ENCODE measurements around the gene SLFN5. TPM values are rescaled to one million over a fixed set of nuclear protein-coding genes. Genes with fewer than 3 reads are reported as not detected.

SLFN5 gene
- total RNA-seq, 2 donors from 2014 or later: 7.8 to 8.9 TPM

DNA sequence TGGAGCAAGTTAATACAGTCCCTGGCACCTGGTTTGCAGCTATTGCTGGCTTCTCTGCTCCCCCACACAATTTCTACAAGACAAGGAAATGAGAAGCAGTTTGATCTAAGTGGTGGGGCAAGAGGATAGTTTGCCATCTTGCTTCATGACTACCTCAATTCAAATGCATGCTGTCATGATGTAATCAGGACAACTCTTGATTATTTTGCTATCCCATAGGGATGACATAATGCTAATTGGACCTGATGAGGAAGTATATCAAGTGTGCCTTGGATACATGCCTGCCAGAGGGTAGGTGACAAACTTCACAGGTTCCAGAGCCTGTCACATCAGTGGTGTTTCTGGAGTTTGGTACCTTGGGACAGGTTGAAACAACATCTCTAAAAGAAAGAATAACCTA lies 40.9 kb downstream of the SLFN5 start:
- Histone ChIP-seq H3K4me1 (no peaks in the 10 kb centered on the region), H3K4me3 (no peak overlapping the region), H3K9me3 (no peaks in the 10 kb centered on the region), H3K27me3 (no peaks in the 10 kb centered on the region), H3K36me3 (replicated peaks in 1 of 2; ENCODE audit: insufficient read depth in 1 of 2, low read depth in 2 of 2) (no peaks in the 10 kb centered on the region), H3K27ac (no peak overlapping the region)
- intact Hi-C loops (cut with DNase I): no loop called here
- DNase-seq (no peak), ATAC-seq (no peak)
- TF ChIP-seq, protein P1, sequence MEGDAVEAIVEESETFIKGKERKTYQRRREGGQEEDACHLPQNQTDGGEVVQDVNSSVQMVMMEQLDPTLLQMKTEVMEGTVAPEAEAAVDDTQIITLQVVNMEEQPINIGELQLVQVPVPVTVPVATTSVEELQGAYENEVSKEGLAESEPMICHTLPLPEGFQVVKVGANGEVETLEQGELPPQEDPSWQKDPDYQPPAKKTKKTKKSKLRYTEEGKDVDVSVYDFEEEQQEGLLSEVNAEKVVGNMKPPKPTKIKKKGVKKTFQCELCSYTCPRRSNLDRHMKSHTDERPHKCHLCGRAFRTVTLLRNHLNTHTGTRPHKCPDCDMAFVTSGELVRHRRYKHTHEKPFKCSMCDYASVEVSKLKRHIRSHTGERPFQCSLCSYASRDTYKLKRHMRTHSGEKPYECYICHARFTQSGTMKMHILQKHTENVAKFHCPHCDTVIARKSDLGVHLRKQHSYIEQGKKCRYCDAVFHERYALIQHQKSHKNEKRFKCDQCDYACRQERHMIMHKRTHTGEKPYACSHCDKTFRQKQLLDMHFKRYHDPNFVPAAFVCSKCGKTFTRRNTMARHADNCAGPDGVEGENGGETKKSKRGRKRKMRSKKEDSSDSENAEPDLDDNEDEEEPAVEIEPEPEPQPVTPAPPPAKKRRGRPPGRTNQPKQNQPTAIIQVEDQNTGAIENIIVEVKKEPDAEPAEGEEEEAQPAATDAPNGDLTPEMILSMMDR (IDR thresholded peaks at IDR 0.05): no peak
- TF ChIP-seq POLR2A (IDR thresholded peaks at IDR 0.05): no peak

DNA sequence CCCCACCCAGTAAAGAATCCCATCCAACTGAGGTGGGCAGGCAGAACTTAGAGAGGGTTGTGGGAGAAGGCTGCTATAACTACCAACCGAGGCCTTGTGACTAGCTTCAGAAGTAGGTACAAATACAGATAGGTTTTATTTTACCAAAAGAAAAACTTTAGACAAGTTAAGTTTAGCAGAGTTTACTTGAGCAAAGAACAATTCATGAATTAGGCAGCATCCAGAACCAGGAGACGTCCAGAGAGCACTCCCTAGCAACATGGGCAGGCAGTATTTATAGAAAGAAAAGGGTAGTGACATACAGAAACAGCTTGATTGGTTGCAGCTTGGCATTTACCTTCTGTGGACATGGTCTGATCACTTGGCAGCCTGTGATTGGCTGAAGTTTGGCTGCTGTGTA lies 42.1 kb downstream of the SLFN5 start:
- Histone ChIP-seq H3K4me3 (no peak overlapping the region), H3K27me3 (no peaks in the 10 kb centered on the region), H3K4me1 (no peaks in the 10 kb centered on the region), H3K9me3 (no peaks in the 10 kb centered on the region), H3K27ac (no peak overlapping the region), H3K36me3 (replicated peaks in 1 of 2; ENCODE audit: insufficient read depth in 1 of 2, low read depth in 2 of 2) (no peaks in the 10 kb centered on the region)
- TF ChIP-seq POLR2A (IDR thresholded peaks at IDR 0.05): no peak
- TF ChIP-seq, protein P1 (IDR thresholded peaks at IDR 0.05): no peak
- DNase-seq: no peak
- intact Hi-C loops (cut with DNase I): no loop called here
- no peak for ATAC-seq
- WGBS, 2 donors: 78 to 90% methylated on average over 2 of the region's 2 CpGs

DNA sequence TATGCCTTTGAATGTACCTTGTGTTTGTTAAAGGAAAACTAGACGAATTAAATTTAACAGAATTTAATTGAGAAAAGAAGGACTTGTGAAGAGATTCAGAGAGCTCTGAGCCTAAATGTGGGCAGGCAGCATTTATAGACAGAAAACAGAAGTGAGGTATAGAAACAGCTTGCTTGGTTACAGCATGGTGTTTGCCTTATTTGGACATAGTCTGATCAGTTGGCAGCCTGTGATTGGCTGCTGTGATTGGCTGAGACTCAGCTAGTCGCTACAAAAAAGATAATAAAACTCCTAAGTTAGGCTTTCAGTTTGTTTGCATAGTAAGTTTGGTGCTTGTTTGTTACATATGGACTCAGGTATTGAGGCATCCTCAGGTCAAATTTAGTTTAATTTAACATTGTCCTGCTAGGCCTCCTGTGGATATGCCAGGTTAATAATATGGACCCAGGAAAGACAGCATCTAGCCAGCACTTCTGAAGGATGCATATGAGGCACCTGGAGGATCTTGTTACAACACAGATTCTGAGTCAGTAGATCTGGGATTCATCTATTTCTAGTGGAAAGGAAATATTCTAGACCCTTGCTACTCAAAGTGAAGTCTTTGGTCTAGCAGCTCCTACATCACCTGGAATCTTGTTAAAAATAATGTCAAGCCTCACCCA lies 43.4 kb downstream of the SLFN5 start:
- ATAC-seq (no peak), DNase-seq (no peak)
- Histone ChIP-seq H3K27me3 (no peaks in the 10 kb centered on the region), H3K4me1 (no peaks in the 10 kb centered on the region), H3K9me3 (no peaks in the 10 kb centered on the region), H3K4me3 (no peak overlapping the region), H3K27ac (no peak overlapping the region), H3K36me3 (replicated peaks in 1 of 2; ENCODE audit: insufficient read depth in 1 of 2, low read depth in 2 of 2) (no peaks in the 10 kb centered on the region)
- TF ChIP-seq, protein P1 (IDR thresholded peaks at IDR 0.05): no peak
- intact Hi-C loops (cut with DNase I): no loop called here
- 27 to 32% methylated on average over 2 of the region's 2 CpGs for WGBS, 2 donors

DNA sequence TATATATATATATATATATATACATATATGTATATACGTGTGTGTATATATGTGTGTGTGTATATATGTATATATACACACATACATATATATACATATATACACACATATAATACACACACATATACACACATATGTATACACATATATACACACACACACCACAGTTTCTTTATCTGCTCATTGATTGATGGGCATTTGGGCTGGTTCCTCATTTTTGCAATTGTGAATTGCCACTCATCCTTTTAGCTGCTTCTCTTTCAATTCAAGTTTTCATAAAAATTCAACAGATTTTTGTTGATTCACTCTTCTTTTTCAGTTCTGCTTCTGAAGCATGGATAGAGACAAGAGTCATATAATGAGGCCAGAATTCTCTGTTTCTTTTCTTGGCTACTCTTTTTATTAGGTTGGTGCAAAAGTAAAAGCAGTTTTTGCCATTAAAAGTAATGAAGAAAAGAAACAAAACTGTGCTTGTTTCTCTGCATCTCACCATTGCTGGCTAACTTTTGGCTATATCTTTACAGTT lies 44.5 kb downstream of the SLFN5 start:
- WGBS, 2 donors: 59 to 70% methylated on average over 1 of the region's 1 CpG
- intact Hi-C loops (cut with DNase I): no loop called here
- no peaks in the 10 kb centered on the region for H3K27me3 ChIP-seq
- H3K4me3 ChIP-seq: no peak overlapping the region
- no peak for DNase-seq
- TF ChIP-seq, protein P1 (IDR thresholded peaks at IDR 0.05): no peak
- no peak for TF ChIP-seq POLR2A (IDR thresholded peaks at IDR 0.05)
- ATAC-seq: no peak
- H3K9me3 ChIP-seq: no peaks in the 10 kb centered on the region
- no peaks in the 10 kb centered on the region for H3K36me3 ChIP-seq (replicated peaks in 1 of 2; ENCODE audit: insufficient read depth in 1 of 2, low read depth in 2 of 2)
- H3K27ac ChIP-seq: no peak overlapping the region
- H3K4me1 ChIP-seq: no peaks in the 10 kb centered on the region

DNA sequence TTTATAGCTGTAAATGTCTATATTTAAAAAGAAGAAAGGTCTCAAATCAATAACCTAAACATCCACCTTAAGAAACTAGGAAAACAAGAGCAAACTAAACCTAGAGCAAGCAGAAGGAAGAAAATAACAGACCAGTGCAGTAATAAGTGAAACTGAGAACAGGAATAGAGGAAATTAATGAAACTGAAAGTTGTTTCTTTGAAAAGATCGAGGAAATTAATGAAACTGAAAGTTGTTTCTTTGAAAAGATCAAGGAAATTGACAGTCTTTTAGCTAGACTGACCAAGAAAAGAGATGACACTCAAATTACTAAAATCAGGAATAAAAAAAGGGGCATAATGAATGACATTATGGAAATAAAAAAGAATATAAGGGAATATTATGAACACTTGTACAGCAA lies 46.4 kb downstream of the SLFN5 start:
- intact Hi-C loops (cut with DNase I): no loop called here
- 59 to 71% methylated on average over 1 of the region's 1 CpG for WGBS, 2 donors
- H3K4me1 ChIP-seq: no peaks in the 10 kb centered on the region
- no peak overlapping the region for H3K4me3 ChIP-seq
- H3K9me3 ChIP-seq: no peaks in the 10 kb centered on the region
- no peak overlapping the region for H3K27ac ChIP-seq
- ATAC-seq (no peak), DNase-seq (no peak)
- TF ChIP-seq POLR2A (IDR thresholded peaks at IDR 0.05): no peak
- TF ChIP-seq, protein P1 (IDR thresholded peaks at IDR 0.05): no peak
- no peaks in the 10 kb centered on the region for H3K27me3 ChIP-seq
- H3K36me3 ChIP-seq (replicated peaks in 1 of 2; ENCODE audit: insufficient read depth in 1 of 2, low read depth in 2 of 2): no peaks in the 10 kb centered on the region

All from body of pancreas (tissue), 4 donors.